ENCODE data around the gene SGK1. TPM values are rescaled to one million over a fixed set of nuclear protein-coding genes. Genes with fewer than 3 reads are reported as not detected.

The SGK1 gene
- total RNA-seq, 6 donors from 2014 or later, result 118 to 426 (median 199) TPM

DNA sequence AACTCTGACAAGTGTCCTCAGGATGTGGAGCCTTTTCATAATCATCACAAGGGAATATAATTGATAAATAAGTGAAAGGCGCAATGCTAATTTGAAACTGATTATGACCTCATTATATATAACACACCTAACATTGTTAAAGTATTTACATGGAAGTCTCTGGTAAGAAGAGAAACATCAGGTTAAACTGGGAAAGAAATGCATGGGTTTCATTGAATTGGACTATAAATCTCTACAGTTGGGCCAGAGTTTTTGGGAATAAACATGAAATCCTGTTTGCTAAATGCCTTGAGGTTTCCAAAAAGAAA, 1.0 kb upstream of the SGK1 start:
- Histone ChIP-seq H3K36me3 (no peaks in the 10 kb centered on the region), H3K27me3 (peaks cover 0 to 3% (median 0%) of the 10 kb centered on the region in 4 donors), H3K4me3 (no peak overlapping the region), H3K9me3 (no peaks in the 10 kb centered on the region), H3K4me1 (peaks cover 4 to 17% (median 10%) of the 10 kb centered on the region in 4 donors), H3K27ac (no peak overlapping the region)
- no peak for ATAC-seq (ENCODE audit: low FRiP score in 2 of 2)
- TF ChIP-seq POLR2AphosphoS5 (IDR thresholded peaks at IDR 0.05) (no peak), EP300 (IDR thresholded peaks at IDR 0.05) (no peak), CTCF (IDR thresholded peaks at IDR 0.05) (no peak), POLR2A (IDR thresholded peaks at IDR 0.05) (no peak)
- WGBS, 2 donors, result 98 to 100% methylated on average over 1 of the region's 1 CpG
- DNase-seq, result no peak

DNA sequence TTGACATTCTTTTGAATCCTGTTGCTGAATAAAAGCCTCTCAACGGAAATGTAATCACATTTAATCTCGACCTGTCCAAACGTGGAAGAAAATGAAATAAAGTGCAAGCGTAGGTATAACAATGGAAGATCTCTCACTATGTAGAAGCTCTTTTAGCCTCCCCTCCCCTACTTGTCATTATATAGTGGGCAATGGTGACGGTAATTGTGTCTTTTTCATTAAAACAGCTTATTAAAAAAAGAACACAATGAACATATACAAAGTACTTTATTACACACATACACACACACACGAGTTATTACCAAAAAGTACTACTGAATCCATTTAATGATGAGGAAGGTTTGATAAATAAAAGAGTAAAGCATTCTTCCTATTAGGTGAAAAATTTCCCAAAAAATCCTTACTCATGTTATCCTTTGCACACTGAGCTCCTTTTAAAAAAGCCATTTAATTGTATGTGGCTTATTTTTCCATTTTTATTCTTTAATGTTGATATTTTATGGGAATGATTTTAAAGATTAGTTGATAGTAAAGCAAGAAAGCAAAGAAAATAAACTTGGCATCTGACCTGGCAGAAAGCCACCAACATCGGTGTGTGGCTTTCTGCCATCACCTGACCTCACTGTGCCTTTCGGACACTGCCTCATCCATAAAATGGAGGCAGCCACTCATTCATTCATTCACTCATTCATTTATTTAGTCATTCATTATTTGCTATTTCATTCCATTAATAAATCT, 493 bp upstream of the SGK1 start:
- DNase-seq (no peak), ATAC-seq (ENCODE audit: low FRiP score in 2 of 2) (no peak)
- H3K36me3 ChIP-seq, result no peaks in the 10 kb centered on the region
- H3K4me3 ChIP-seq, result peak overlapping the region in 3 of 4 donors; percentile 40 to 57 (median 54)
- TF ChIP-seq POLR2A (IDR thresholded peaks at IDR 0.05) (no peak), POLR2AphosphoS5 (IDR thresholded peaks at IDR 0.05) (no peak), CTCF (IDR thresholded peaks at IDR 0.05) (no peak), EP300 (IDR thresholded peaks at IDR 0.05) (no peak)
- peaks cover 4 to 17% (median 10%) of the 10 kb centered on the region in 4 donors for H3K4me1 ChIP-seq
- 32 to 35% methylated on average over 8 of the region's 8 CpGs for WGBS, 2 donors
- no peaks in the 10 kb centered on the region for H3K9me3 ChIP-seq
- H3K27ac ChIP-seq, result peak overlapping the region in 3 of 4 donors; percentile 1 to 67 (median 12)
- H3K27me3 ChIP-seq, result peaks cover 0 to 3% (median 0%) of the 10 kb centered on the region in 4 donors

DNA sequence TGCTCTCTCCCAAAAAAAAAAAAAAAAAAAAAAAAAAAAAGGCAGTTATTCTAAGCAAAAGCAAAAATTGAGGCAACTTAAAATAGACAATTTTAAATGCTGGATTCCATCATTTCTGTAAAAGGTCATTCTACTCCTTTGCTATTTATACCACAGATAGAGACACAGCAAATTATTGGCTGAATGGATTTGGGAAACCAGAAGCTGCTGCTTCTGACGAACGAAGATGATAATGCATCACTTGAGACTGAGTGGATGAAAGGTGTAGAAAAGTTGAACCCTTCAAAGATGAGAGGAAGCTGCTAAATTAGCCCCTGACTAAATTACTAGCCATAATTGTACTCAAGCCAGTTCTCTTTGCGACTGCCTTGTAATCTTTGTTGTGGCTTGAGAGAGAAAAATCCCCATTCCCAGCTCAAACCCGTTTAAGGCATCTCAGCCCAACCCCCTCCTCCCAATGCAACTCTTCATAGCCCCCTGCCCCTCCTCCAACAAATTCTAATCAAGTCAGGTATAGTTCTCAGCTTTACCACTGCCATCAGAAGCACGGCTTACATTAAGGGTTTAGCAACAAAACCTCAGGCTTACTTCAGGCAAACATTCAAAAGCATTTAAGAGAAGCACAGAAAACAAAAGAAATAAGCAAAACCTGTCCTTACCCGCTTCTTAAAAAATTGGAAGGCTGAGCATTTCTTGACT, 1.0 kb downstream of the SGK1 start:
- TF ChIP-seq POLR2AphosphoS5 (IDR thresholded peaks at IDR 0.05) (no peak), POLR2A (IDR thresholded peaks at IDR 0.05) (no peak), CTCF (IDR thresholded peaks at IDR 0.05) (no peak), EP300 (IDR thresholded peaks at IDR 0.05) (no peak)
- Histone ChIP-seq H3K27me3 (peaks cover 0 to 3% (median 0%) of the 10 kb centered on the region in 4 donors), H3K4me1 (peaks cover 4 to 17% (median 10%) of the 10 kb centered on the region in 4 donors), H3K36me3 (no peaks in the 10 kb centered on the region), H3K4me3 (peak overlapping the region in 3 of 4 donors; percentile 40 to 57 (median 54)), H3K9me3 (no peaks in the 10 kb centered on the region), H3K27ac (peak overlapping the region in 2 of 4 donors; percentile 12 to 50)
- no peak for DNase-seq
- no peak for ATAC-seq (ENCODE audit: low FRiP score in 2 of 2)
- 53 to 59% methylated on average over 6 of the region's 6 CpGs for whole genome bisulfite sequencing, 2 donors

GRCh38 chr6:134315974-134316441, 1.9 kb downstream of the SGK1 start:
- Histone ChIP-seq H3K36me3 (no peaks in the 10 kb centered on the region), H3K27ac (no peak overlapping the region), H3K4me3 (peak overlapping the region in 1 of 4 donors; percentile 57), H3K9me3 (no peaks in the 10 kb centered on the region), H3K27me3 (peaks cover 0 to 3% (median 0%) of the 10 kb centered on the region in 4 donors), H3K4me1 (peaks cover 4 to 17% (median 10%) of the 10 kb centered on the region in 4 donors)
- WGBS, 2 donors, result 77 to 96% methylated on average over 1 to 2 of the region's 2 CpGs
- no peak for DNase-seq
- TF ChIP-seq EP300 (IDR thresholded peaks at IDR 0.05) (no peak), CTCF (IDR thresholded peaks at IDR 0.05) (no peak), POLR2A (IDR thresholded peaks at IDR 0.05) (no peak), POLR2AphosphoS5 (IDR thresholded peaks at IDR 0.05) (no peak)
- no peak for ATAC-seq (ENCODE audit: low FRiP score in 2 of 2)
